GM23248 (cell line): ENCODE data around the gene ZBTB6. TPM values are rescaled to one million over a fixed set of nuclear protein-coding genes. Genes with fewer than 3 reads are reported as not detected.

ENCODE experiments used
- DNase-seq: peaks from one replicate; pipeline ENCODE4 v3.0.0-alpha.2; 2015
- H2AFZ ChIP-seq: fragments of 200-600 bp; sonication (generic); 2 replicates; pipeline ENCODE4 v1.6.1; 2016; ENCODE audit warnings: antibody characterized with exemption
- H3F3A ChIP-seq: fragments of 200-600 bp; sonication (generic); 2 replicates; pipeline ENCODE4 v1.6.1; 2016; ENCODE audit warnings: mild to moderate bottlenecking, antibody characterized with exemption, mixed run types; ENCODE audit not compliant: insufficient read depth
- H3K27ac ChIP-seq: fragments of 200-600 bp; sonication (generic); 2 replicates; pipeline ENCODE4 v1.5.1; 2016; ENCODE audit warnings: mild to moderate bottlenecking
- H3K27me3 ChIP-seq: fragments of 200-600 bp; sonication (generic); replicated peaks from 2 replicates; pipeline ENCODE4 v1.6.1; 2016; ENCODE audit warnings: mild to moderate bottlenecking; ENCODE audit not compliant: insufficient read depth
- H3K36me3 ChIP-seq: fragments of 200-600 bp; sonication (generic); 2 replicates; pipeline ENCODE4 v1.6.1; 2016; ENCODE audit warnings: low read depth, mild to moderate bottlenecking
- H3K4me1 ChIP-seq: fragments of 200-600 bp; sonication (generic); 2 replicates; pipeline ENCODE4 v1.6.1; 2016; ENCODE audit warnings: mild to moderate bottlenecking; ENCODE audit not compliant: insufficient read depth
- H3K4me2 ChIP-seq: fragments of 200-600 bp; sonication (generic); one replicate; pipeline ENCODE4 v1.6.1; 2016; ENCODE audit warnings: mild to moderate bottlenecking; ENCODE audit not compliant: unreplicated experiment
- H3K4me3 ChIP-seq: fragments of 200-600 bp; sonication (generic); 2 replicates; pipeline ENCODE4 v1.5.1; 2016; ENCODE audit warnings: mild to moderate bottlenecking
- H3K79me2 ChIP-seq: fragments of 200-600 bp; sonication (generic); 2 replicates; pipeline ENCODE4 v1.6.1; 2016; ENCODE audit warnings: mild to moderate bottlenecking; ENCODE audit not compliant: insufficient read depth
- H3K9ac ChIP-seq: fragments of 200-600 bp; sonication (generic); 2 replicates; pipeline ENCODE4 v1.6.1; 2016; ENCODE audit warnings: mild to moderate bottlenecking
- H3K9me2 ChIP-seq: fragments of 200-600 bp; sonication (generic); 2 replicates; pipeline ENCODE4 v1.6.1; 2016; ENCODE audit warnings: mixed run types, mild to moderate bottlenecking, moderate library complexity; ENCODE audit not compliant: insufficient read depth
- H3K9me3 ChIP-seq: fragments of 200-600 bp; sonication (generic); one replicate; pipeline ENCODE4 v1.6.1; 2017; ENCODE audit warnings: low read depth
- H4K20me1 ChIP-seq: fragments of 200-600 bp; sonication (generic); 2 replicates; pipeline ENCODE4 v1.6.0; 2016; ENCODE audit not compliant: insufficient read depth
- EZH2 ChIP-seq: fragments of 200-600 bp; sonication (generic); IDR thresholded peaks from 2 replicates; pipeline ENCODE4 v1.6.1; 2018; ENCODE audit warnings: antibody characterized with exemption, mild to moderate bottlenecking; ENCODE audit not compliant: insufficient read depth, poor library complexity, severe bottlenecking
- EZH2phosphoT487 ChIP-seq: fragments of 200-600 bp; sonication (generic); IDR thresholded peaks from 2 replicates; pipeline ENCODE4 v1.6.1; 2018; ENCODE audit warnings: antibody characterized with exemption, moderate library complexity, mild to moderate bottlenecking, low read depth; ENCODE audit not compliant: insufficient read depth
- WGBS, 2 experiments: methylation state at CpG; one replicate each; pipeline ENCODE4 v1.1.6; 2015 to 2017; ENCODE audit warnings: low lambda C conversion rate in 2 of 2, low coverage in 1 of 2; ENCODE audit errors: missing lambda C conversion rate in 2 of 2; 5-methylcytosine and 5-hydroxymethylcytosine counted together
- in situ Hi-C: fragments of 300-500 bp; cut with MboI; formaldehyde crosslinking; loops from 2 replicates; pipeline ENCODE4 v1.15.0; 2020
- polyA plus RNA-seq: library from polyadenylated mRNA; unstranded; fragments of >200 nt; fragmentation: Nextera tagmentation; extraction: Ambion mirVana; gene quantifications from 2 replicates; pipeline ENCODE4 v1.2.1, GENCODE V29; 2016
- total RNA-seq: library from RNA; depleted of rRNA; stranded (reverse); fragments of >200 nt; shearing (Covaris generic); gene quantifications from 2 replicates; pipeline ENCODE4 v1.2.3, GENCODE V29; 2014

The ZBTB6 gene
- total and polyA plus RNA-seq, 2 experiments from 2014 or later = 4.4 to 9.8 TPM

GRCh38 chr9:122951056-122951455 is 37.9 kb upstream of the ZBTB6 start:
- no peak overlapping the region for H3K9ac ChIP-seq
- in situ Hi-C loops = no loop called here
- H3K4me2 ChIP-seq = no peak overlapping the region
- H3K27me3 ChIP-seq = no peaks in the 10 kb centered on the region
- no peak overlapping the region for H3K27ac ChIP-seq
- H3K4me1 ChIP-seq = peaks cover 15% of the 10 kb centered on the region
- TF ChIP-seq EZH2phosphoT487 (no peak), EZH2 (no peak)
- H4K20me1 ChIP-seq = peaks cover 4% of the 10 kb centered on the region; the same call in 1 of the 2 replicates
- peaks cover 14% of the 10 kb centered on the region; the same call in 1 of the 2 replicates for H3F3A ChIP-seq
- no peaks in the 10 kb centered on the region for H3K9me3 ChIP-seq
- DNase-seq = no peak
- peaks cover 99% of the 10 kb centered on the region for H3K79me2 ChIP-seq
- no peaks in the 10 kb centered on the region for H3K9me2 ChIP-seq
- no peak overlapping the region for H2AFZ ChIP-seq
- H3K36me3 ChIP-seq = no peaks in the 10 kb centered on the region
- 100% methylated on average over 1 of the region's 1 CpG for WGBS, 2 experiments
- no peak overlapping the region for H3K4me3 ChIP-seq

DNA sequence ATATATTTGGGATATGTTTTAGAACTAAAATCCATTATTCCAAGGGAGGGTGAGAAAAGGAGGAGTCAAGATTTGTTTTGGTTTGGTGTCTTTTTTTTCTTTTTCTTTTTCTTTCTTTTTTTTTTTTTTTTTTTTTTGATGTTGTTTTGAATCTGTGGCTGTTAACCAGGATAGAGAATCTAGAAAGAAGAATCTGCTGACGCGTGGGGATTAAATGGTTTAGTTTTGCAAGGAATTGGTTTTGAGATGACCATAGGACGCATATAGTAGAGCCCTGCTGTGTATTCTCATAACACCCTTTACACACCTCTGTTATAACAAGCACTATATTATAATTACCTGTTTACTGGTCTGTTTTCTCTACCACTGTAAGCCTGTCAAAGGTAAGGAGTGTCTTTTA is 37.1 kb upstream of the ZBTB6 start:
- Histone ChIP-seq H3K9me2 (no peaks in the 10 kb centered on the region), H3K9ac (no peak overlapping the region), H3K36me3 (no peaks in the 10 kb centered on the region), H3K4me2 (no peak overlapping the region), H3K9me3 (no peaks in the 10 kb centered on the region), H3K4me3 (no peak overlapping the region), H3K79me2 (peaks cover 99% of the 10 kb centered on the region), H3K4me1 (peaks cover 23% of the 10 kb centered on the region), H2AFZ (no peak overlapping the region), H3F3A (peaks cover 14% of the 10 kb centered on the region; the same call in 1 of the 2 replicates), H3K27me3 (no peaks in the 10 kb centered on the region), H3K27ac (no peak overlapping the region), H4K20me1 (peaks cover 4% of the 10 kb centered on the region; the same call in 1 of the 2 replicates)
- TF ChIP-seq EZH2phosphoT487 (no peak), EZH2 (no peak)
- WGBS, 2 experiments = 73 to 80% methylated on average over 3 of the region's 3 CpGs
- DNase-seq = no peak
- in situ Hi-C loops = no loop called here

- Histone ChIP-seq H3K4me2 (no peak overlapping the region), H3K9ac (no peak overlapping the region), H3K27me3 (no peaks in the 10 kb centered on the region), H4K20me1 (peaks cover 4% of the 10 kb centered on the region; the same call in 1 of the 2 replicates), H3K79me2 (peaks cover 99% of the 10 kb centered on the region), H3F3A (peaks cover 12% of the 10 kb centered on the region; the same call in 1 of the 2 replicates), H3K9me2 (no peaks in the 10 kb centered on the region), H3K9me3 (no peaks in the 10 kb centered on the region), H3K4me3 (no peak overlapping the region), H2AFZ (no peak overlapping the region), H3K27ac (no peak overlapping the region), H3K4me1 (peaks cover 23% of the 10 kb centered on the region), H3K36me3 (no peaks in the 10 kb centered on the region)
- no peak for DNase-seq
- TF ChIP-seq EZH2phosphoT487 = no peak
- TF ChIP-seq EZH2 = no peak
- WGBS, 2 experiments = 100% methylated on average over 1 of the region's 1 CpG
- in situ Hi-C loops = no loop called here
Measured at GRCh38 chr9:122949696-122950095, 36.6 kb upstream of the ZBTB6 start.

GRCh38 chr9:122948313-122948712 is 35.2 kb upstream of the ZBTB6 start:
- no peaks in the 10 kb centered on the region for H3K27me3 ChIP-seq
- in situ Hi-C loops = no loop called here
- no peak overlapping the region for H3K27ac ChIP-seq
- H3K9ac ChIP-seq = no peak overlapping the region
- no peaks in the 10 kb centered on the region for H3F3A ChIP-seq
- no peak for TF ChIP-seq EZH2phosphoT487
- no peak for TF ChIP-seq EZH2
- H3K36me3 ChIP-seq = no peaks in the 10 kb centered on the region
- no peak overlapping the region for H3K4me2 ChIP-seq
- no peak overlapping the region for H2AFZ ChIP-seq
- no peaks in the 10 kb centered on the region for H3K9me2 ChIP-seq
- no peak overlapping the region for H3K4me3 ChIP-seq
- peaks cover 100% of the 10 kb centered on the region for H3K79me2 ChIP-seq
- WGBS, 2 experiments = 91 to 94% methylated on average over 3 of the region's 3 CpGs
- H4K20me1 ChIP-seq = peaks cover 4% of the 10 kb centered on the region; the same call in 1 of the 2 replicates
- no peaks in the 10 kb centered on the region for H3K9me3 ChIP-seq
- H3K4me1 ChIP-seq = peaks cover 12% of the 10 kb centered on the region
- no peak for DNase-seq

- TF ChIP-seq EZH2 = no peak
- TF ChIP-seq EZH2phosphoT487 = no peak
- Histone ChIP-seq H3K4me3 (no peak overlapping the region), H3K9ac (no peak overlapping the region), H3K27ac (no peak overlapping the region), H3K9me3 (no peaks in the 10 kb centered on the region), H3K79me2 (peaks cover 100% of the 10 kb centered on the region), H3K36me3 (no peaks in the 10 kb centered on the region), H3K4me1 (peaks cover 17% of the 10 kb centered on the region), H3K9me2 (no peaks in the 10 kb centered on the region), H3K27me3 (no peaks in the 10 kb centered on the region), H3K4me2 (no peak overlapping the region), H3F3A (peaks cover 7% of the 10 kb centered on the region; the same call in 1 of the 2 replicates), H2AFZ (no peak overlapping the region), H4K20me1 (peaks cover 4% of the 10 kb centered on the region; the same call in 1 of the 2 replicates)
- WGBS, 2 experiments = 97% methylated on average over 1 of the region's 1 CpG
- in situ Hi-C loops = no loop called here
- no peak for DNase-seq
Measured at GRCh38 chr9:122946461-122947005, 33.4 kb upstream of the ZBTB6 start.
